Frontal cortex (tissue), 4 donors: Measurements from ENCODE around the gene DAB2IP. TPM values are rescaled to one million over a fixed set of nuclear protein-coding genes. Genes with fewer than 3 reads are reported as not detected.
"Not testable (repeated sequence)": the region's sequence is repeated elsewhere in the genome, so short reads cannot be mapped to it uniquely, and the experiment has no call there.

ENCODE experiments used
- DNase-seq, 2 donors: peaks; one replicate each; pipeline ENCODE4 v3.0.0; 2012; ENCODE audit warnings: low spot score in 2 of 2
- FAIRE-seq: peaks from 2 replicates; lab custom pipeline; 2012; peaks lifted over from hg19 to GRCh38; lab: Jason Lieb, UNC
- total RNA-seq: library from RNA; depleted of rRNA; stranded (reverse); fragments of >200 nt; gene quantifications from one replicate; pipeline ENCODE4 v1.2.3, GENCODE V29; 2014
- donor health status: control.
- donor health status: control.
- donor health status: control.

DAB2IP gene
- total RNA-seq: 12.6 TPM

- no peak for FAIRE-seq
Observed at GRCh38 chr9:121651295-121652020, at the start of gene DAB2IP. DAB2IP (plus strand) TSS chr9:121651634; CDS start chr9:121651776, 142 bp downstream.

GRCh38 chr9:121603028-121603427 lies 48.4 kb upstream of the DAB2IP start:
- DNase-seq: no peak
- no peak for FAIRE-seq

More at GRCh38 chr9:121651295-121652020, at the start of gene DAB2IP:
- peak; percentile 76 to 81 for DNase-seq

- DNase-seq (peak in 1 of 2 donors; percentile 35), FAIRE-seq (no peak)
Observed at GRCh38 chr9:121604242-121604641, 47.2 kb upstream of the DAB2IP start.

GRCh38 chr9:121604654-121605053 lies 46.8 kb upstream of the DAB2IP start:
- DNase-seq (no peak), FAIRE-seq (no peak)

DNA sequence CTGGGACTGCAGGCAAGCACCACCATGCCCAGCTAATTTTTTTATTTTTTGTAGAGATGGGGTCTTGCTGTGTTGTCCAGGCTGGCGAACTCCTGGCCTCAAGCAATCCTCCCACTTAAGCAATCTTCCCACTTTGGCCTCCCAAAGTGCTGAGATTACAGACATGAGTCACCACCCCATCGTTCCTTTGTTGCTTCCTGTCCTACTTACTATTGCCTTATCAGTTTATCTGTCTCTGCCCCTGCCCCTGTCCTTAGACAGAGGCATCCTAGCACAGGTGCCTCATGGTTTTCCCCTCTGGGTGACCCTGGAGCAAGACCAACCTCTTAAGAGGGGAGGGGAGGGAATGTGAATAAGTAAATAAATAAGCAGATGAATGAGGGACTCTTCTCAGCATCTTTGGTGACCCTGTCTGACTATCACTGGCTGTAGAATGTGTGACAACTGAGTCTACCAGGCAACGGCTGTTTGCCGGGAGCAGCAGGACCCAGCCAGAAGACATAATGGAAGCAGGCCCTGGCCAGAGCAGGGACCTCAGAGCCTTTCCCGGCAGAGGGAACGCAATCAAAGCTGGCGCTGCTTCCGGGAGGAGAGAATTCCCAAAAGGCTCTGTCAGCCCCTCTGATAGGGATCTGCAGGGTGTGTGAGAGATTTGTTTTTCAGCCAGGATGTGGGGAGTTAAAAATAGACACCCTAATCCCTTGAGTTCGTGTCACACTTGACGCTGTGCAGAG lies 43.8 kb upstream of the DAB2IP start:
- no peak for FAIRE-seq
- DNase-seq: peak in 1 of 2 donors; percentile 32

DNA sequence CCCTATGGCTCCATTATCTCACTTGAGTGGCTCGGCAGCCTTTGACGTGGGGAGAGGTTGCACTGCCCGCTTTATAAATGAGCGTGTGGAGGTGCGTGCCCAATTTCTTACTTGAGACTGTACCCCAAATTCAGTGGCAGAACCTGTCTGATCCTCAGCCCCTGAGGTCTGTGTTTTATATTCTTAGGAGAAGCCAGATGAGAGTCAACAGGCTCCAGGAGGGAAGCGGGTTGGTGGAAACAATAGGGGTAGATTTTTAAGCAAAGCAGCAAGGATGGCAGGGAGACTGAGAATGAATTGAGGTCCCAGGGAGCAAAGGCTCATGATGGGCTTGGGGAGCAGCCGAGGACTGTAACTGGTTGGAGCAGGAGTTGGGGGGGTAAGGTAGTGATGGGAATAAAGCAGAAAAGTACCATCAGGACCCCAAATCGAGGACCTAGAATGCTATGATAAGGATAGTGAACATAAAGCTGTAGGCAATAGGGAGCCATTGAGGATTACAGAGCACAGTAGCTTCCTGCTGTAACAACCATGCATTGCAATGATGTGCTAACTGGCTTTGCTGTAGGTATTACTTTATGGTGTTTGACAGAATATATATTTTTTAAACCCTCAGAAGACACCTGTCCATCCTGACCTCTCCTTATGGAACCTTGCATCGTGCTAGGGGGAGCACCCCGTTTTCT lies 43.1 kb upstream of the DAB2IP start:
- FAIRE-seq: no peak
- DNase-seq: no peak

GRCh38 chr9:121609822-121610637 lies 41.4 kb upstream of the DAB2IP start:
- no peak for FAIRE-seq
- DNase-seq: no peak

GRCh38 chr9:121610638-121610953 lies 40.8 kb upstream of the DAB2IP start:
- FAIRE-seq: no peak
- DNase-seq: no peak

DNA sequence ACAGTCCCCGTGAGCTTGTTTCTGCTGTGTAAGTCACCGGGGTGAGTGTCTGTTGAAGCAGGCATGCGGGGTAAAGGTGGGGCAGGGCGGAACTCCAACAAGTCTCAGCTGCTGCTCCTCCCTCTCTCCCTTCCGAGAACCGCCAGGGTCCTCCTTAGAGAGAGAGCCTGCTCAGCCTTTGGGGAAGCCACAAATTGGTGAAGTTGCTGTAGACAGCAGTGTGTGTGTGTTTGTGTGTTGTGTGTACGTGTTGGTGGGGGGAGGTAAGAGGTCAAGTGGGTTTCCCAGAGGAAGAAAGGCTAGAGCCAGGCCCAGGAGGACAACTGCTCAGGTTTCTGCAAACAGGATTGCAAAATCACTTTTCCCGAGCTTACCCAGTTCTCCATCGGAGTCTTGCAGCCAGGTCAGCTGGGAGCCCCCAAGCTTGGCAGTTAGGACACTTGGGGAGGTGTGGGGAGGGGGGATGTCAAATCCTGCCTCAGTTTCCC lies 38.9 kb upstream of the DAB2IP start:
- DNase-seq: no peak
- no peak for FAIRE-seq

GRCh38 chr9:121613009-121613752 lies 38.3 kb upstream of the DAB2IP start:
- FAIRE-seq: no peak
- DNase-seq: no peak

GRCh38 chr9:121616123-121616755 lies 35.2 kb upstream of the DAB2IP start:
- DNase-seq (no peak), FAIRE-seq (no peak)

- FAIRE-seq: no peak
- no peak for DNase-seq
Observed at GRCh38 chr9:121618504-121618903, 32.9 kb upstream of the DAB2IP start.

GRCh38 chr9:121618910-121619309 lies 32.5 kb upstream of the DAB2IP start:
- not testable (repeated sequence) for DNase-seq, FAIRE-seq

- FAIRE-seq: no peak
- no peak for DNase-seq
Observed at GRCh38 chr9:121619545-121620324, 31.7 kb upstream of the DAB2IP start.

DNA sequence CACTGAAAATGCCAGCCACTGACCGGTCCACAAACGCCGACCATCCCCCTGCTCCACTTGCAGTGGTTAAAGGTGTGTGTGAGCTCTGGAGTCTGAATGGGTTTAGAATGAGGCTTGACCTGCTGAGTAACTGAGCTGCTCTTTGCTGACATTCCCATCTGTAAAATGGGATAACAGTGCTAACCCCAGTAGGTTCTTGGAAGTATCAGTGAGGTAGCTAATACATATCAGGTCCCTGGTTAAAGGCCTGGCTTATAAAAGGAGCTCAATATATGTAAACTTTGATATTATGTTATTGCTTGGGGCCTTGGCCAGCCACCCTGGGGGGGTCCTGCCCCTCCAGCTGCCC lies 31.1 kb upstream of the DAB2IP start:
- FAIRE-seq (no peak), DNase-seq (no peak)

DNA sequence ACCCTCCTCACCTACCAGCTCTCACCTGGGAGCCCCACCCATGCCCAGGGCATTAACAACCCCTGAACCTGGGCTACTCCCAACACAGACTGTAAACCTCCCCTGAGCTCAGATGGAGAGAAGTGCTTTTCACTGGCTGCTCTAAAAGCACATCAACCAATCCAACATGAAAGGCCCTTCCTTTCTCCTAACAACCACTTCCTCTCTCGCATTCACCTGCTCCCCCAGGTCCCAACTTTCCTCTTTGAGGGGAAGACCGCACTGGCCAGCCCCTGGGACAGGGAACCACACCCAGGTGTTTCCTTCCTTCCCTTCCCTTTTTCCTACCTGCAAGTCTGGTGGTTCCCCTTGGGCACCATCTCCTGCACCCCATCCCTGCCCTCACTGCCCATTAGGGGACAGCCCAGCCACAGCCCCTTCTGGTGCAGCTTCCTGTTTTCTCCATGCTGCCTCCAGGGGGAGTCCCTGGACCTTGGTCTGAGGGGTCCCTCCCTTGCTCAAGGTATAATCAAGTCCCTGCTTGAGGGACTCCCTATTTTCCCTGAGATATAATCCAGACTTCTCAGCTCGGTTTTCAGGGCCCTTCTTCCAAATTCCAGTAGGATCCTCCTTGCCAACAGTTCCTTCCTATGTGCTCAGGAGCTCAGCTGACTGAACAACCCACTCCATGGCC lies 30.5 kb upstream of the DAB2IP start:
- FAIRE-seq (no peak), DNase-seq (no peak)

DNA sequence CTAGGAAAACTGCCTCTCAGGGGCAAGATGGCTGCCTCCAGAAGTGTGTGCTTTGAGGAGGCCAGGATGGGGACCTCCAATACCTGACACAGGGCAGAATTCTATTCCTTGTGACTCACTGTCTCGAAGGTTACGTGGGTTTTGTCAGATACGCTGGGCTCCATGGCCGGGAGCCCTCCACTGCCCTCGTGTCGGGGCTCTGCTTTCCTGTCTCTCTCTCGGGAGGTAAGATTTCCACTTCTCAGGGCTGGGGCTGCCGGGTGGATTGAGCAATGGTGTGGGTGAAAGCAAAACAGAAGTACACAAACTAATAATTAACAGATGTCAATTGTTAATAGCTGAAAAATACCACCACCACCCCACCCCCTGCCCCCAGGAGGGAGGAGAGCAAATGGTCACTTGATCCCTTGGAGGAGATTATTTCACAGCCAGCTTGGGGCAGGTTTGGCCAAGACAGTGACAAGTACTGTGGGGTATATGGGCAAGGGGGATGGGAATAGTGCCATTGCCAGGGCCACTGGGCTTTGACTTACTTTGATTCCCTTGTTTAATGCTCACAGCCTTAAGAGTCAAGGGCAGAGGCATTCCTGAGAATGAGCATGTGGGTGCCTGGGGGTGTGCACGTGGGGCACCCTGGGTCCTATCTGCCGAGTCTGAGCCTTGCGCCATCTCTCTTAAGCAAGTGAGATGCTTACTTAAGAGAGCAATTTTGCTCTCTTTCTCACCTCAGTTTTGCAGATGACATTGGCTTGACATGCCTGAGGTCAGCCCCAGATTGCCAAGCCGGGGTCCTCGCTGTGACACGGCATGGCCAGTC lies 28.8 kb upstream of the DAB2IP start:
- no peak for FAIRE-seq
- DNase-seq: no peak
